Hypothalamus (tissue), 51 donors: Measurements from ENCODE around the gene STOML1.
A peak's percentile ranks its signal among the peaks of the same experiment; 100 is the strongest.
"Not testable (repeated sequence)": the region's sequence is repeated elsewhere in the genome, so short reads cannot be mapped to it uniquely, and the experiment has no call there.

ENCODE experiments used
- DNase-seq, 51 donors: peaks; one replicate each; lab custom pipeline; 2025; lab: John Stamatoyannopoulos, UW

Gene STOML1

GRCh38 chr15:73965758-73966113, 26.4 kb downstream of the STOML1 start:
- no peak for DNase-seq

- no peak for DNase-seq
Observed at GRCh38 chr15:73965094-73965757, 26.9 kb downstream of the STOML1 start.

- DNase-seq, result peak in 48 of 51 donors; percentile 5 to 82 (median 36)
Observed at GRCh38 chr15:73964736-73965093, 27.4 kb downstream of the STOML1 start.

- DNase-seq, result no peak
Observed at GRCh38 chr15:73962433-73962832, 29.7 kb downstream of the STOML1 start.

GRCh38 chr15:73960472-73961070, 31.5 kb downstream of the STOML1 start:
- not testable (repeated sequence) for DNase-seq

- DNase-seq, result no peak
Observed at GRCh38 chr15:73959801-73960200, 32.3 kb downstream of the STOML1 start.

- no peak for DNase-seq
Observed at GRCh38 chr15:73959012-73959581, 33.0 kb downstream of the STOML1 start.

GRCh38 chr15:73957785-73958184, 34.3 kb downstream of the STOML1 start:
- DNase-seq, result no peak

- DNase-seq, result no peak
Observed at GRCh38 chr15:73957276-73957675, 34.8 kb downstream of the STOML1 start.

- no peak for DNase-seq
Observed at GRCh38 chr15:73956743-73957135, 35.4 kb downstream of the STOML1 start.

GRCh38 chr15:73955861-73956742, 36.0 kb downstream of the STOML1 start:
- DNase-seq, result no peak

GRCh38 chr15:73955326-73955725, 36.8 kb downstream of the STOML1 start:
- DNase-seq, result no peak

- DNase-seq, result no peak
Observed at GRCh38 chr15:73954188-73955145, 37.6 kb downstream of the STOML1 start.

GRCh38 chr15:73952913-73953750, 39.0 kb downstream of the STOML1 start:
- DNase-seq, result no peak

- no peak for DNase-seq
Observed at GRCh38 chr15:73952171-73952912, 39.8 kb downstream of the STOML1 start.

GRCh38 chr15:73951601-73952000, 40.5 kb downstream of the STOML1 start:
- DNase-seq, result peak in 1 of 51 donors; percentile 47

- DNase-seq, result peak; percentile 17 to 91 (median 75)
Observed at GRCh38 chr15:73950831-73951561, 41.1 kb downstream of the STOML1 start.

- DNase-seq, result no peak
Observed at GRCh38 chr15:73950479-73950830, 41.6 kb downstream of the STOML1 start.
